Skin of body (tissue), 2 donors: ENCODE results near the gene NGFR. TPM values are rescaled to one million over a fixed set of nuclear protein-coding genes. Genes with fewer than 3 reads are reported as not detected.
"Not testable (repeated sequence)": the region's sequence is repeated elsewhere in the genome, so short reads cannot be mapped to it uniquely, and the experiment has no call there.

Experiments
- DNase-seq: peaks from one replicate; lab custom pipeline; 2025; lab: John Stamatoyannopoulos, UW
- total RNA-seq: library from RNA; depleted of rRNA; stranded (reverse); fragments of >200 nt; gene quantifications from one replicate; pipeline ENCODE4 v1.2.3, GENCODE V29; 2014

NGFR gene
- total RNA-seq, 1 donor from 2014 or later = 11.2 TPM

GRCh38 chr17:49545806-49546545 is 50.9 kb downstream of the NGFR start:
- DNase-seq = no peak

DNA sequence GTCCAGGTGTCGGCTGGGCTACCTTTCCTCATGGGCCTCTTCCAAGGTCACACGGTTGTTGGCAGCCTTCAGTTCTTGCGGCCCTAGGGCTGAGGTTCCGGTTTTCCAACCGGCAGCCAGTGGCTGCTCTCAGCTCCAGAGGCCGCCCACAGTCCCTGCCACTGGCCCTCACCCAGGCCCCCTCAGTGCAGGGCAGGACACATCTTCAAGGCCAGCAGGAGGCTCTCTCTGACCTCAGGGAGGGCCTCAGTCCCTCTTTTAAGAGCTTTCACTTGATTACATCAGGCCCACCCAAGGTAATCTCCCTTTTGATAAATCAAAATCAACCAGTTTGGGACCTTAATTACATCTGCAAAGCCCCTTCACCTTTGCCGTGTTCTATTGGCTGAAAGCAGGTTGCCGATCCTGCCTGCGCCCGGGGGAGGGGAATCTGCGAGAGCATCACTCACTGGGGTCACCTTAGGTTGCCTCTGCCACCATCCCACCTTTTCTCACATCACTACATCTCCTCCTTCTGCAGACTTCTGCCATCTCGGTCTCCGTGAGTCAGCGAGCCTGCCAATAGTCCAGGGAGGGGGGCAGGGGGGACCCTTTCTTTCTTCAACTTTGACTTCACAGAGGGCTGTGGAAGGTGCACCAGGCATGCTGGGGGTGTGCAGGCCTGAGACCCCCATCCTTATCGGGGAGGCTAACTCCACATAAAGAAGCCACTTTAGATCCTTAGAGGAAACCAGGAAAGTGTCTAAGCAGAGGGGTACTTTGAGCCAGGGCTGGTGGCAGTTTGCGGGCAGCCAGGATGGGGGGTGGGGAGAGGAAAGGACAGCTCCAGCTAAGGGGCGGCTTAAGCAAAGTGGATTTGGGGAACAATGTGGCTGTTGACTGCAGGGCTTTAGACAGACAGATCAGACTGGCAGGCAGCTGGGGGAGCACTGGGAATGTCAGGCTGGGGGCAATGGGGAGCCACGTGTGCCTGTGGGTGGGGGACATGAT is 51.7 kb downstream of the NGFR start:
- no peak for DNase-seq

- DNase-seq = no peak
Observed at GRCh38 chr17:49547566-49547965, 52.5 kb downstream of the NGFR start.

GRCh38 chr17:49548051-49548505 is 53.0 kb downstream of the NGFR start:
- DNase-seq = no peak

DNA sequence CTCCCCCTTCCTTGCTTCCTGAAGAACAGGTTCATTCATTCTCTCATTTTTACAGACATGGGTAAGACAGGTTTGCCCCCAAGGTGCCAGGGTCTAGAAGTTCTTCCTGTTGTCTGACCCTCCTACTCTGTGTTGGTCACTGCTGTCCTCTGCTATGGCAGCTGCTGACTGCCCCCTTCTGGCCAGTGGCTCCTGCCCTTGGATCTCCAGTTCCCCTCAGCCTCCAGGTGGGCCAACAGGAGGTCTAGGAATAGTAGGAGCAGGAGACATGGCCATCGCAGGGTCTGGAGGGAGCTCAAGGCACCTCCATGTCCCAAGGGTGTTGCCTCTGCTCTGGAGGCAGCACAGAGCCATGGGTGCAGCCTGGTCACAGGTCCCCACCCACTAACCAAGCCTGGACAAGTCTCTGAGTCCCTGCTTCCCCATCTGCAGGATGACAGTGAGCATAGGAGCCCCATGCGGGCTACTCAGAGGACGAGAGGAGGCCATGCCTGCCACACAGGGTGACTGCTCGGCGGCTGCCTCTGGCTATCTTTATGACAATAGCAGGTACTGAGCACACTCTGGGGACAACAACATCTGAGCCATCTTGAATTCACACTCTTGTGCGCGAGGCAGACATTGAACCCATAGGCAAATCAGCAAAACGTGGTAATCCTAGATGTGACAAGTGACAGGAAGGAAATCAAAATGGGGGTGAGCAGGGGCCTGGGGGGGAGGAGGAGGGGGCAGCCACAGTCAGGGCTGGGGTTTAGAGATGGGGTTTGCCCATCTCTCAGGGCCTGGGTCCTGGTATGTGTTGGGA is 53.6 kb downstream of the NGFR start:
- DNase-seq = no peak

DNA sequence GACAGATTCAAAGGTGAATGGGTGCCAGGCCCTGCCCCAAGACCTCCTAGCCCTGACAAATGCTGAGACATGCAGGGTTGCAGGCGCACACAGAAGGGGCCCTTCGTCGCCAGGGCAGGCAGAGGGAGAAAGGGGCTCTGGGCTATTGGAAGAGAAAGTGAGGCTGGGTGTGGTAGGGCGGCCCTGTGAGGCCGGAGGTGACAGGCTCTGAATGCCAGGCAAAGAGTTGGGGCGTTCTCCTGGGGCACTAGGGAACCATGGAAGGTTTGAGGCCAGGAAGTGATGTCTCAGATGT is 54.2 kb downstream of the NGFR start:
- no peak for DNase-seq

DNA sequence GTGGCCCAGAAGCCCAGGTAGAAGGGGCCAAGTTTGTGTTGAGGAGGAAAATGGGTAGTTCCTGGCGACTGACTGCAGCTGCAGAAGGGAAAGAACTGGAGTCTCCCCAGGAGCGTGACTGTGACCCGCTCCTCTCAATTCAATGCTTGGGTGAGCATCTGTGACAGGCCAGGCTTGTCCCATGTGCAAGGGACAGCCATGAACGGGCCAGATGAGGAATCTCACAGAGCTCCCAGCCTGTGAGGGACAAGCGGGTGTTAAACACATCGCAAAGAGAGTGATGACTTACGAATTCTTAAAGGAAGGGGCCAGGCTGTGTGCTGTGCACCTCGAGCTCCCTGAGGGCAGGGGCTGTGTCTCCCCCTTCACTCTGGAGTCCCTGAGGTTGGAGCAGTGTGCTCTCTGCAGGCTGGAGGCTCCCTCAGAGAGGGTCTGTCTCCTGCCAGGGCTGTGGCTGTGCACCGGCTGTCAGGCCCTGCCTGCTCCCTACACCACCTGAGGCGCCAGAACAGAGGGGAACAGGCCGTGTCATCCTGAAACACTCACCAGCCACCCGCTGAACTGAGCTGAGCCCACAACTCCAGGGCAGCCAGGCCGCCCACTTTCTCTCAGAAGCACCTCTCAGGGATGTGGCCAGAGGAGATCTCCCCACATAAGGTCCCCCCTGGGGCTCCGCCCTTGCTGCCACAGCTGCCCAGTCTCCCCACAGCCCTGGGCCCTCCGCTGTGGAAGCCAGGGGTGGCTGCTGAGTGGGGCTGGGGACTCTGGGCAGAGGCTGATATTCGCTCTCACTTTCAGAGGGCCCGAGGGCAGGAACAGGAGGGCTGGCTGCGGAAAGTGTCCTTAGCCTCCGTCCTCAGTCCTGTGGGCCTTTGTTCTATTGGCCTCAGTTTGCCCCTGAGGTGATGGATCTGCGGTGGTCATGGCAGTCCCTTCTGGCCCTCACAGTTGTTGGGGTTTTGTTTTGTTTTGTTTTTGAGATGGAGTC is 54.9 kb downstream of the NGFR start:
- DNase-seq = no peak

DNA sequence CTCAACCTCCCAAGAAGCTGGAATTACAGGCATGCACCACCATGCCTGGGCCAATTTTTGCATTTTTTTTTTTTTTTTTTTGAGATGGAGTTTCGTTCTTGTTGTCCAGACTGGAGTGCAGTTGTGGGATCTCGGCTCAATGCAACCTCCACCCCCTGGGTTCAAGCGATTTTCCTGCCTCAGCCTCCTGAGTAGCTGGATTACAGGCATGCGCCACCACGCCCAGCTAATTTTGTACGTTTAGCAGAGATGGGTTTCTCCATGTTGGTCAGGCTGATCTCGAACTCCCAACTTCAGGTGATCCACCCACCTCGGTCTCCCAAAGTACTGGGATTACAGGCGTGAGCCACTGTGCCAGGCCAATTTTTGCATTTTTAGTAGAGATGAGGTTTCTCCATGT is 55.7 kb downstream of the NGFR start:
- DNase-seq = not testable (repeated sequence)

DNA sequence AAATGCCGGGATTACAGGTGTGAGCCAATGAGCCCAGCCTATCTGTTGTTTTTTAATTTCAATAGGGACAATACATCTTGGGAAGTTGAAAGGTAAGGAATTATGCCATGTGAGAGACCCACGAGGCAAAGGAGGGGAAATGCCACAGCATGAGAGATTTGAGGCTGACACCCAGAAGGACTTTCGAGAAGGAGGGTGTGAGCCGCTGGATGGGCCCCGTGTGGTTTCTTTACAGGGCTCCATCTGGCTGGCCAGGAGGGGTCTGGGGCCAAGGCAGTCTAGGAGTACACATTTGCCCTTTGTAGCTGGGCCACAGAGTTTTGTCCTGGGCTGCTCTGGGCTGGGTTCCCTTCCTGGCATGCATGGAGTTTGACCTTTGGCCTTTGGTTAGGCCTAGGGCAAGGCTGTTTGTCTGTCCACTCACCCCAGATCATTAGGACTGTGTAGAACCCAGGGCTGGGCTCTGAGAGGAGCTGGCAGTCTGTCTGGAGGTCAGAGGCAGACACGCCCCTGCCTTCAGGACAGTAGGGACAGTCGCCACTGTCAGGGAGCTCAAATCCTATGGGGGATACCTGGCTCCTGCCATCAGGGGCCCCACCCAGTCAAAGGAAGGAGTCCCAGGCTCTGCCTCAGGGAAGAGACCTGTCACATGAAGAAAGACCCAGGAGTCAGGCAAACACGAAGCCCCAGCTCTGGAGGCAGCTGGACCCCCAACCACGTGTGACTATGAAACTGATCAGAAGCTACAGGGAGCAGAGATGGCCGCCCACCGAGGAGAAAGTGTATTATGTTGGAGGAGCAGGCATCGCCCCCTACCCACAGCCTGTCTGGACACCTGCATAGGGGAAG is 56.4 kb downstream of the NGFR start:
- DNase-seq = no peak

DNA sequence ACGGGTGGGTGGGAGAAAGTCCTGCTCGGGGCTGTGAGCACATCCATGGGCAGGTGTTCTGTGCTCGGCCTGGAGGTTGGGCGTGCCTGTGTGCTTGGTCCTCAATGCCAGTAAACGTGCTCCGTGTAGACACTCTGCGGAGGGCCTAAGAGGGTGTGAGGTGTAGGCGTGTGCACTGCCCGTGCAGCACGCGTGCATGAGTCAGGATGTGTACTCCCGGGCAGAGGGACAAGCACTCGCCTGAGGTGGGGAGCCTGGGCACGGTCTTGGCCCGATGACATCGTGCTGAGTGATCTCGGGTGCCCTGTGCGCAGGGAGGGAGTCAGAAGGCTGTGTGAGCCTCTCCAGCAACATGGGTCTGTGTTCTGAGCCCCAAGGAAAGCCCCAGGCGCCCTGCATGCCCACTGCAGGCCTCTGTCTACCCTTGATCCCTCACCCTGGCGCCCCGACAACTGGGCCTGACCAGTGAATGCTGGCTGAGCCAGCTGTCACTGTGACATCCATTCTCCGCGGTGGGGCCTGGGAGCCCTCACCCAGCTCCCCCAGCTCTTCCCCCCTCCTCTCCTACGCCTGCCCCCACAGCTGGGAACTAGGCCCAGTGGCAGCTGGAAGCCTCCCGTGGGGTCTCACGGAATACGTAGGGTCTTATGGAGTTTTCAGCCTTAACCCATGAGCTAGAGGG is 57.1 kb downstream of the NGFR start:
- no peak for DNase-seq

- no peak for DNase-seq
Observed at GRCh38 chr17:49553676-49554335, 58.7 kb downstream of the NGFR start.

GRCh38 chr17:49554694-49555494 is 59.8 kb downstream of the NGFR start:
- DNase-seq = no peak

DNA sequence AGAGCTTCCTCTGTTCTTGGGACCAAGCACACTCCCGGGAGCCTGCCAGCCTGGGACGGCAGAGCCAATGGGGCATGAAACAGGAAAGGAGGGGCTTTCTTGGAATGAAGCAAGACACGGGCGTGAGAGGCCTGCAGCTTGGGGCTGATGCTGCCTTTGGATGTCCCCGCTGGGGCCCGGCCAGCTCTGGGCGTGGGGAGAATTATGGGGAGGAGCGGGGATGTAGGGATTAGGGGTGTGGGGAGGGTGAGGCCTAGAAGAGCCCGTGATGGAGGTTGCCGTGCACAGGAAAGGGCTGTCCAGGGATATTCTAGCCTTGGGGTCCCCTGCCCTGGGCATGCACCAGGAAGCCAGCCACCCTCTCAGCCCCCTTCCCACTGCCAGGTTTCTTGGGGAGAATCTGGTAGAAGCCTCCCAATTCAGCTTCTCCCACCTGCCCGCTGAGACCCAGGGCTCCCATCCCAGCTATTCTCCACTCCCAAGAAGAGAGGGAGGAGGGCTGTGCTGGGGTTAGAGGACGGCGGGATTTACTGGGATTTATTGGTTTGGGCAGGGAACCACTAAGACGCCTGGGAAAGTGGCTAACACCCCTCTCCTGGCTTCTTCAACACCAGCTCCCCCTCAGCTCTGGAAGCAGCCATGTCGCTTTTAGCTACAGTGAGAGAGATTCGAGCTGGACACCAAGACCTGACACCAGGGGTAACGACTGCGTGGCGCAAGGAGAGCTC is 60.6 kb downstream of the NGFR start:
- DNase-seq = no peak

- DNase-seq = peak; percentile 42
Observed at GRCh38 chr17:49556223-49556943, 61.3 kb downstream of the NGFR start.

DNA sequence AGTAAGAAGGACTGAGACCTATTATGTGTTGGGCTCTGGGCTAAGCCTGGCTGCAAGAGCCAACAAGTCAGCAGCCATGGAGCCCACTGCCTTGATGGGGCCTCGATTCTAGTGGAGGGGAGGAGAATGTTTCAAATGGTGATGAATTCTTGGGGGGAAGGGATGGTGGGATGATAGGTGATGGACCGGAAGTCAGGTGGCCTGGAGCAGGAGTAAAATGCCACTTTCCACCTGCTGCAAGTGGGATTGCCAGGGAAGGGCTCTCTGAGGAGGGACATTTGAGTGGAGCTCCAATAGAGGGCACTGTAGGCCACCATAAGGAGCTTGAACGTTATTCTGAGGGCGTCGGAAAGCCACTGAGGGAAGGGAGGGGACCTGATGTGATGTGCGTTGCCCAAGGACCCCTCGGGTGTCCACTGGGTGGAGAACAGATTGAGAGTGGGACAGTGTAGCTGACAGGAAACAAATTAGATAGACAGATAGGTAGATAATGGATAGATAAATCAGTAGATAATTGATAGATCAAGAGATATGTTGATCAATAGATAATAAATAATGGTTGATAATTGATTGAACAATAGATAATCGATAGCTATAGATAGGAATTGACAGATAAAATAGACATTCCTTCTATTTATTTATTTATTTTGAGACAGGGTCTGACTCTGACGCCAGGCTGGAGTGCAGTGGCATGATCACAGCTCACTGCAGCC is 62.4 kb downstream of the NGFR start:
- DNase-seq = no peak
